ENCODE results near the gene TMBIM6.
"Not testable (repeated sequence)": the region's sequence is repeated elsewhere in the genome, so short reads cannot be mapped to it uniquely, and the experiment has no call there.

Gene TMBIM6, protein sequence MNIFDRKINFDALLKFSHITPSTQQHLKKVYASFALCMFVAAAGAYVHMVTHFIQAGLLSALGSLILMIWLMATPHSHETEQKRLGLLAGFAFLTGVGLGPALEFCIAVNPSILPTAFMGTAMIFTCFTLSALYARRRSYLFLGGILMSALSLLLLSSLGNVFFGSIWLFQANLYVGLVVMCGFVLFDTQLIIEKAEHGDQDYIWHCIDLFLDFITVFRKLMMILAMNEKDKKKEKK

DNA sequence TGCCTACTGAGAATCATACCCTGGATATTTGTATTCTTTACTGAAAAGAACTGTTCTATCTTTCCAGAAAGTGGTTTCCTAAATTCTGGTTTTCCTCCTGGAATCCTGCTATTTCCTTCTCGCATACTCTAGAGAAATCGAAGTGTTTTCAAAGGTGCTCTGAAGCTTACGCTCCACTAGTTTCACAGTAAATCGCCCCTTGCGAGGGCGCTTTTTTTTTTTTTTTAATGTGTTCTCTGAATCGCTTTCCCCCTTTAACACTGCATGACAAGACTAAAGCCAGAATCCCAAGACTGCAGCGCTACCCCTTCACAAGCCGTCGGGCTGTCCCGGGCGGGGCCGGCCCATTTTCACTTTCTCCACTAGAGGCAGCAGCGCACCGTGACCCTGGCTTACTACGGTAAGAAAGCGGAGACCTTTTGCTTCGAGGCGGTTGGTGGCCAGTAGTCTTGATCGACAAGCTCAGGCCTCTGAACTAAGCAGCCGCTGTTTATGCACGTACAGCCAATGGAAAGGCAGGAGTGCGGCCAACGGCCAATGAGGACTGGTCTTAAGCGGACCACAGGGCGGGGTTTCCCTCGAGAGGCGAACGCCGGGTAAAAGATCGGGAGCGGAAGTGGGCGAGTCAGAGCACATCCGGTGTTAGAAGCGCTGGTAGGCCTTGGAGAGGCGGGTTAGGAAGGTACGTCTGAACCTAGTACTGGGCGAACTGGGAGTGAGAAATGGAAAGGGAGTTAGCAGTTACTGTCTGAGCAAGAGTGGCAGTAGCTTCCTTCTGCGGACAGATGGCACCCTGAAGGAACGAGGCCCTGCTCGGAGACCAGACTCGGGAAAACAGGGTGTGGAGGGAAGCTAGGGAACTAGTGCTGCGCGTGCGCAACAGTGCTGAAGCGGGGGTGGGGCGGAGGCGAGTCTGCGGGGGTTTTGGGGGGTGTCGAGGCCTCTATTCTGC is at the start of gene TMBIM6:
Gene TMBIM6 (plus strand): TSS at position 628 of the 952 bp plus-strand sequence. CDS start 10,937 bp downstream, outside the sequence.
- peak; percentile 87 to 96 (median 94) for DNase-seq (ENCODE audit: low read depth in 2 of 3, low spot score in 2 of 3)

DNA sequence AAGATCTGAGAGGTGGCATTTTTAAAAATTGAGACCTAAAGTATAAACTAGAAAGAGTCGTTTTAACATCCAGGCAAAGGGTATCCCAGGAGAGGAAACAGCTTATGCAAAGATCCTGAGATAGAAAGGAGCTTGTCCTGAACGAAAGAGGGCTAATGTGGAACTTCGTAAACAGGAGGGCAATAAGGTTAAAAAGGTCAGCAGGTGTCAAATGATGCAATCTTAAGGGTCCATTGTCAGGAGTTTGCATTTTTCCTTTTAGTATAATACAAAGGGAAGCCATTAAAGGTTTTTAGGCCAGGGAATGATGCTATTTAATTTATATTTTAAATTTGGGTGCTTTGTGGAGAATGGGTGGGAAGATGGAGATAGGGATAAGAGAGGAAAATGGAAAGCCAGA is 48.5 kb upstream of the TMBIM6 start:
- no peak for DNase-seq (ENCODE audit: low read depth in 2 of 3, low spot score in 2 of 3)

DNA sequence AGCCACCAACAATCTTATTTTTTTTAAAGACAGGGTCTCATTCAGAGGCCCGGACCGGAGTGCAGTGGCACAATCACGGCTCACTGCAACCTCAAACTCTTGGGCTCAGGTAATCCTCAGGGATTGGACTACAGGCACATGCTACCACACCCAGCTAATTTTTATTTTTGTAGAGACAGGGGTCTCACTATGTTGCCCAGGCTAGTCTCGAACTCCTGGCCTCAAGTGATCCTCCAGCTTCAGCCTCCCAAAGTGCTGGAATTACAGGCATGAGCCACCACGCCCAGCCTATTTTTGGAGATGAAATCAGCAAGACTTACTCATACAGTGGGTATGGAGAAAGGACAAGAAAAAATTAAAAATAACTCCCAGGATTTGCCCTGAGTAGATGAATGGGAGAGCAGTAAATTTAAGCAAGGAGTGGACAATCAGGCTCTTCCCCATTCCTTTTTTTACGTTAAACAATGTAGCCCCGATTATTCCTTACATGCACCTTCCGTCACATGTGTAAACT is 47.4 kb upstream of the TMBIM6 start:
- DNase-seq (ENCODE audit: low read depth in 2 of 3, low spot score in 2 of 3), result no peak

DNA sequence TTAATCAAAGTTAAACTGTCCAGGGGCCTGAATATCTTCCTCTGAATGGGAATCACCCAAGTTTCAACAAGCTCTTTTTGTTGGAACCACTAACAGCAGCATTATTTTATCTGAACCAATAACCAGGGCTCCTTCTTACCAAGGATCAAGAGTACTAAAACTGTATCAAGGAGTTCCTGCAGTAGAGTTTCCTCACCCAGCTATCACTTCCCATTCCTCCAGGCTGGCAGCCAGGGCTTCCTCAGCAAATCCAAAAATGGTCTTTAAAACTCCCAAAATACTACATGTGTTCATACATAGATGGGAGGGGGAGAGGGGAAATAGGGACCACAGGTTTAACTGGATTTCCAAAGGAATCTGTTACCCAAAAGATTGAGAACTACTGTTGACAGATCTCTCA is 44.6 kb upstream of the TMBIM6 start:
- no peak for DNase-seq (ENCODE audit: low read depth in 2 of 3, low spot score in 2 of 3)

DNA sequence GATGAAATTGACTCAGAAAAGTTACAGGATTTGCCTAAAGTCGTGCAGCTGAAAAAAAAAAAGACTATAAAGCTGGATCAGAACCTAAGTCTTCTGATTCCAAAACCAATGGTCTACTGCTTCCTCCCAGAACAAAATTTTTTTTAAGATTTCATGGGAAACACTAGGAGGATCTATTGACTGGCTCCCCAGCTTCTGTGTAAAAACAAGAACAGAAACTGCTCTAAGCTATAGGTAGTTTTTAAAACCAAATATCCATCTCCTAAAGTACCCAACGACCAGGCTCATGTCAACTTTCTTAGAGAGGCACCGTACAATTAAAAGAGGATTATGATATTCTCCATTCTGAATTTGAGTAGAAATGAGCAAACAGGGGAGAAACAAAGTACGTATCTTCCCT is 43.5 kb upstream of the TMBIM6 start:
- DNase-seq (ENCODE audit: low read depth in 2 of 3, low spot score in 2 of 3), result no peak

DNA sequence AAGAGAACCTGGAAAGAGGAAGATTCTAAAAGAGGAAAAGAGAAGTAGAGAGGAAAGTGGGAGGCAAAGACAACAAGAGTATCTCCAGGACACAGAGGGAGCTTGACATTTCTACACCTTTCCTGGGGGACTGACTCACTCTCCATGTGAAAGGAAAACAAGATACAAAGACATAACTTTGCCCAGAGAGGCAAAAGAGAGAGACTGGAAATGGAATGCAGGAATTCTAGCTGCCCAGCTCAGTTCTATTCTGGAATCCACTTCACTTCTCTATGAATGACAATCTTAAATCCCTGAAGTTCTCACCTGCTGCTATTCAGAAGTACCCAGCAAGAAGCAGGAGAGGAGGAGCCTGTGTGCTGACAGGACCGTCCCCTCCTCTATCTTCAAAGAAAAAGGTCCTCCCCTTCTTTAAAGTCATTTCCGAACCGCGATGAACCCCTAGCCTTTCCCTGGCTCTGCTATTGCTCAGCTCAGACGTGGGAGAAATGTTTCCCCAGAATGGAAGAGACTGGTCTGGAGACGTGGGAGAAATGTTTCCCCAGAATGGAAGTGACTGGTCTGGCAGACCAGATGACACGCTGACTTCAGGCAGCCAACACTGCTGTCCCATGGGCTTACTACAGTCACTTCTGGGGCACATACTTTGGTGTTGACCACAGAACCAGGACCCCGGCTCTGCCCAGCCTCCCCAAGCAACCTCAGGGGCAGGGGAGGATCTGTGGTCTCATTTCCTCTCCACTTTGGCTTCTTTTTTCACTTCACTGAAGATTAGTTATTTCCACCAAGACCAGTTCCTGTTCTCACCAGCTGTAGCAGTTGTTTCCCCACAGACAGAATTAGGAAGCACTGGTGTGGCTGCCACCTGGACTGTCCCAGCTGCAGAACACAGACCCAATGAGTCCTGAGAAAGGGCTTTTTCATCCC is 42.5 kb upstream of the TMBIM6 start:
- DNase-seq (ENCODE audit: low read depth in 2 of 3, low spot score in 2 of 3), result no peak

DNA sequence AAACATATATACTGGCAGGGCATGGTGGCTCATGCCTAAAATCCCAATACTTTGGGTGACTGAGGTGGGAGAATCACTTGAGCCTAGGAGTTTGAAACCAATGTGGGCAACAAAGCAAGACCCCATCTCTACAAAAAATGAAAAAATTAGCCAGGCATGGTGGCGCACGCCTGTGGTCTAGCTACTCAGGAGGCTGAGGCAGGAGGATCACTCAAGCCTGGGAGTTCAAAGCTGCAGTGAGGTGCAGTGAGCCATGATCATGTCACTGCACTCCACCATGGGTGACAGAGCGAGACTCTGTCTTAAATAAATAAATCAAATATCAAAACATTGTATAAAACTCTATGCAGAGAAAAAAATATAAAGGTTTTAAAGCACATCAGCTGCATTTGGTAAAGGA is 39.3 kb upstream of the TMBIM6 start:
- DNase-seq (ENCODE audit: low read depth in 2 of 3, low spot score in 2 of 3), result no peak

DNA sequence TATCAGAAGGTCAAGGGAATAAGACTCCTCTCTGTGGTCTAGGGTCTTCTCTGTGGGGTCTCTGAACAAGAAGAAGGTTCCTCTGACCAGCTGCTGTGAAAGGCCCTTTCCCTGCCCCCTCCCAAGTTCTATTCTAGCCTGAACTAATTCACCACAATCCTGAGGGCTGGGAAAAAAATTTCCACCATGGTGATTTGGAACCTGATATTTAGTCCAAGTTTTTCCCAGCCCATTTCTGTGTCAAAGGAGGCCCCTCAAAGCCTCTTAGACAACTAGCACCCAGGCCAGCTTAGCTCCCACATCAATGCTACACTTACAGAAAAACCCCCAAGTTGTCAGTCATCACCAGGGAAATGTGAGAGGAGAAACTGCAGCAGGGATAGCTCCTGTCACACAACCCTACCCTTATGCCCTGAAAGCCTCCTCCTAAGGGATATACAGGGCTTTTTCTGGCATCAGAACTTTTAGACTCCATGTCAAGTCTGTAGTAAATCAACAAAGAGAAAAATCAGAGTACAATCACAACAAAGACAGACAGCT is 38.6 kb upstream of the TMBIM6 start:
- no peak for DNase-seq (ENCODE audit: low read depth in 2 of 3, low spot score in 2 of 3)

DNA sequence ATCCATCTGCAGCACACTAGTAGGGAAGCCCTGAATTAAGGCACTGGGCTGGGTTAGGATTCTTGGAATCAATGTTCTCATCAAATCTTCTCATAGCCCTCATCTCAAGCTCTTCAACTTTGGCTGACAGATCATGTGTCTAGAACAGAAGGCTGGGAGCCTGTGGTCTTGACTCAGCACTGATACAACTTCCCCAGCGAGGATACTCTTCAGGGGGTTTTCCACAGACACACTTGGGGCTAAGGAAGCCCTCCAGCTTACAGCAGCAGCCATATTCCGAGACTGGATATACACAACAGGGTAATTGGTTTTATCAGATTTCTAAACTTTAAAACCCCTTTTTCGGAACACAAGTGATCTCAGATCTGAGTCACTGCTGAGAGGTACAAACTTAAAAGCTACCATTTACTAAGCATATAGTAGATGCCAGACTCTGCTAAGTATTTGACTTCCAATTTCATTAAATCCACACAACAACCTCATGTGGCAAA is 37.7 kb upstream of the TMBIM6 start:
- no peak for DNase-seq (ENCODE audit: low read depth in 2 of 3, low spot score in 2 of 3)

DNA sequence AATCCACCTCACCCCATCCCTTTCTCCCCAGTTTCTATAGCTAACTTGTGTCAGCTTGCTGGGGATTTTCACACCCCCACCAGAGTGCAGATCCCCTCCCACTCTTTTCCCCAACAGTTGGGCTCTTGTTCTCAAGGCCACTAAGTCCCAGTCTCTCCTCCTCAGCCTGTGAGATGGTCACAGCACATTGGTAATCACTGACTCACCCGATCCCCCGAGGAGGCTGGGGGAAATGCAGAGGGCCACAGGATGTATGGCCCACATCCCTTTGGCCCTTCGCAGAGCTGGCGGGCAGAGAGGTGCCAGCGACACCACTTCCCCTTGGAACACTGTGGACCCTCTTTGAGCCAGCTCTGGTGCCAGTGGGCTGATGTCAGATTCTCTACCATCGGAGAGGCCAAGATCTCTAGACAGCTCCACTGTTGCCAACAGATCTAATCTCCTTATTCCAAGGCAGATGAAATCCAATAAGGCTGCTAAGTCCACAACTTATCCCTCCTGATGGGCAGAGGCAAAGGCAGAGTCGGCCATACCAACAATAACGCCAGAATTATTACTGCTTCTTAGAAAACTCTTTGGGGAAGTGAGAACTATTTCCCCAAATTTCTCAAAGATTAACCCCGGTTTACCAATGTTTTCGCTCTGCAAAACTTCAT is 35.8 kb upstream of the TMBIM6 start:
- DNase-seq (ENCODE audit: low read depth in 2 of 3, low spot score in 2 of 3), result no peak

DNA sequence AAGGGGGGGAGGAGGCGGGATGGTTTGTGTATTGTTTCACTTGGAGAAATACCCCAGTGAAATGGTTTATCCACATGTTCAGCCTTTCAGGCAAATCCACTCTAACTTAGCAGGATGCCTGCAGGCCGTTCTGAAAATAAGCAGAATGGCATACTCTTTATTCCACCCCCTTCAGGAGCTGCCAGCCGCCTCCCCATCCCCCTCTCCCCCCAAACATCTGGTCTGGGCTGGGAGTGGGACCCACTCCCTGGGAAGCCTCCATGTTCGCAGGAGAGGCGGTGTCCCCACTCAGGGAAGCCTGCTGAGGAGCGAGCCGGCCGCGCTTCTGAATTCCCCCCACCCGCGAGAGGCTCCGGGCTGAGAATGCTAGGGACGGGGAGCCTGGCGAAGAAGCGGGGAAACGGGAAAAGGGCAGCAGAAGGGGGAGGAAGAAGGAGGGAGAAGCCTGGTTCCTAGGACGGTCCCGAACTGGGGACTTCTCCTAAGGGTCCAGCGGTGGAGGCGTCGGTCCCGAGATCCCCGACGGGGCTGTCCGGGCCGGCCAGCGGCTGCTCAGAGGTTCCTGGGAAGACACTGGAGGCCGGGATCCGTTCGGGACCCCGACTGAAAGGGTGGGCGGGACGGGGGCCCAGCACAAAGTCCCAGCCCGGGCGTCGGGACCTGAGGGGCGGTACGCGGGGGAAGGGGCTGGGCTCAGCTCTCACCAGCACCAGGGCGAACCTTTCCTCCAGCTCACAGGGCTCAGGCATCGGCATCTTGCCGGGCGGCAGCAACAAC is 34.8 kb upstream of the TMBIM6 start:
- no peak for DNase-seq (ENCODE audit: low read depth in 2 of 3, low spot score in 2 of 3)

DNA sequence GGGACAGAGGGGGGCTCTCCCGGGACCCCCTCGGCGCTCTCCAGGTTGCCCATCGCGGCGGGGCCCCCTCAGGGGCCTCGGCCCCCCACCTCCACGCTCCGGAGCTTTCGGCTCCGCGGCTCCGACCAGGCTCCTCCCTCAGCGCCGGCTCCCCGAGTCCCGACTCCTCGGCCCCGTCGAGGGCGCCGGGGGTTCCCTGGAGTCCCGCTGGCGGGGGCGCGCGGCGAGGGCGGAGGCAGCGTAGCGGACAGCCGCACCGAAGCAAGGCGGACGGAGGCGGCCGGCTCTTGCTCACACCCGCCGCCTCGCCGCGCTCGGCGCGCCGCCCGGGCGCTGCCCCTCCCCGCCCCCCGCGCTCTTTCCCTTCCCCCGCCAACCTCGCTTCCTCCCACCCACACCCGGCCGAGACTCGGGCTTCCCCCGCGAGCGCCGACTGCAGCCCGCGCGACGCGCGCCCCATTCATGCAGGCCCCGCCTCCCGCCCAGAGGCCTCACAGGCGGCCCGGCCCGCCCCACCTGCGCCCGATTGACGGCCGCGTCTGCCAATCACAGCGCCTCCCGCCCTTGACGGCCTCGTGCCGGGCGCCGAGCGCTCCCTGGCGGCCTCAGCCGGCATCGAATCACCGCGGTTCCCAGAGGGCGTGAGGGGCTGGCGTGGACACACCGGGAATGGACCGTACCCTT is 34.1 kb upstream of the TMBIM6 start, which contains the start of gene FMNL3:
Gene FMNL3 (minus strand): TSS at position 278 of the 684 bp plus-strand sequence. CDS start 225 bp downstream, at position 53.
- DNase-seq (ENCODE audit: low read depth in 2 of 3, low spot score in 2 of 3), result peak; percentile 97 to 99 (median 98)

DNA sequence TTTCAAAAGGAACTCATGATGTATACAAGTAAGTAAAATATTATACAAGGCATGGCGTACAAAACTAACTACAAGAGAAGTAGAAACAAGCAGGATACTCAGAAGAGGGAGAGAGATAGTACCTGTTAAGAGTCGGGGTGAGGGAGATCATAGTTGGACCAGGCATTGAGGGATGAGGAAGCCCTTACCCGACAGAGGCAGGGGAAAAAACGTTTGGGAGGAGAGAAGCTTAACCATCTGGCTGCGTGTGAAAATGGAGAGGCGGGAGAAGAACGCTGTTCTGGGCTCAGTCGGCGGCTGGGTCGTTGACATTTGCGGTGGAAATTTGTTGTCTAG is 33.6 kb upstream of the TMBIM6 start:
- no peak for DNase-seq (ENCODE audit: low read depth in 2 of 3, low spot score in 2 of 3)

DNA sequence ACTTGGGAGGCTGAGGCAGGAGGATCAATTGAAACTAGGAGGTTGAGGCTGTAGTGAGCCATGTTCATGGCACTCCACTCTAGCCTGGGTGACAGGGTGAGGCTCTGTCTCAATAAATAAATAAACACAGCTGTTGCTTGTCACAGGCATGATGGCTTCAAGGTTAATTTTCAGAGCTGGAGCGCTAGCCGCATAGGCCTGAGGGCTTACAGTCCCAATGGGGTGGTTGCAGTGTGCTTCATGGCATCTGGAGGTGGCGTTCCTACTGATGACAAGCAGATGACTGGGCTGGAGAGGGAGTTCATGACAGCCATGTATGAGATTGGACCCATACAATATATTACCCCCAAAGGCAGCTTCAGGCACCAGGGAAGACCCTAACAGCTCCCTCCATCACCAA is 32.5 kb upstream of the TMBIM6 start:
- no peak for DNase-seq (ENCODE audit: low read depth in 2 of 3, low spot score in 2 of 3)

DNA sequence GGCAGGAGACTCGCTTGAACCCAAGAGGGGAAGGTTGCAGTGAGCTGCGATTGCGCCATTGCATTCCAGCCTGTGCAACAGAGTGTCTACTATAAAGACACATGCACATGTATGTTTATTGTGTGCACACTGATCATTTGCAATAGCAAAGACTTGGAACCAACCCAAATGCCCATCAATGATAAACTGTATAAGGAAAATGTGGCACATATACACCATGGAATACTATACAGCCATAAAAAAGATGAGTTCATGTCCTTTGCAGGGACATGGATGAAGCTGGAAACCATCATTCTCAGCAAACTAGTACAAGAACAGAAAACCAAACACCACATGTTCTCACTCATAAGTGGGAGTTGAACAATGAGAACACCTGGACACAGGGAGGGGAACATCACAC is 27.4 kb upstream of the TMBIM6 start:
- DNase-seq (ENCODE audit: low read depth in 2 of 3, low spot score in 2 of 3), result not testable (repeated sequence)

DNA sequence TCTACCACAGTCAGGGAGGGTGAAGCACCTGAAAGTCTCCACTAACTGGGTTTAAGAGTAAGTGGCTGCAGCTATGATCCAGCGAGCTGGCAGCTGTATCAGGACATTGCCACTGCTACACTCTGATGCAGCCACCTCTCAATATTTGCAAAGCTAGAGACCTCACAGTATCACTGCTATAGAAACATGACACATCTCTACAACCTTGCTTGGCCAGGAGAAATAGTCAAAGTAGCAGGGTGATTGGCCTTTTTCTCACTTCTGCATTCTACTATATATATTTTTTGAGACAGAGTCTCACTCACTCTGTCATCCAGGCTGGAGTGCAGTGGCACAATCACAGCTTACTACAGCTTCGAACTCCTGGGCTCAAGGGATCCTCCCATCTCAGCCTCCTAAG is 24.8 kb upstream of the TMBIM6 start:
- no peak for DNase-seq (ENCODE audit: low read depth in 2 of 3, low spot score in 2 of 3)

DNA sequence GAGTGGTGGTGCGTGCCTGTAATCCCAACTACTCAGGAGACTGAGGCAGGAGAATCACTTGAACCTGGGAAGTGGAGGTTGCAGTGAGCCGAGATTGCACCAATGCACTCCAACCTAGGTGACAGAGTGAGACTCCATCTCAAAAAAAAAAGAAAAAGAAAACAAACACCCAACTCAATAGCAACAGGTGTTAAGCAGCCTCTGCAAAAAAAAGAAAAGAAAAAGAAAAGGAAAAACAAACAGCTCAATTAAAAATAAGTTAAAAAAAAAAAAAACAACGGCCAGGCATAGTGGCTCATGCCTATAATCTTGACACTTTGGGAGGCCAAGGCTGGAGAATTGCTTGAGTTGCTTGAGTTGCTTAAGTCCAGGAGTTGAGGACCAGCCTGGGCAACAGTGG is 23.6 kb upstream of the TMBIM6 start:
- DNase-seq (ENCODE audit: low read depth in 2 of 3, low spot score in 2 of 3), result not testable (repeated sequence)

DNA sequence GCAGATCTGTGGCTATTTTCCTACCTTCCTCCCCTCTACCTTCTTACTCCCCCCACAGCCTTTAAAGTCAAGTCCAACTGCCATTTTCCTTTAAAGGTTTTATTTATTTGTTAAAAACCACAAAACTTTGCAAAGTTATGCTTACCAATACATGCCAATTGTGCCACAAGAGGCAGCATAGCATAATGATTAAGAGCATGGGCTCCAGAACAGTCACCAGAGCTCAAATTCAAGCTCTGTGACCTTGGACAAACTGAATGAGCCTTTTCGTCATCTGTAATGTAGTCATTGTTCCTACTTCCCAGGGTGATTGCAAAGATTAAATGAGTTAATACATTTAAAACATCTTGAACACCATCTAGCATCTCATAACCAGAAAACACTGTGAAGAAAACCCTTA is 21.1 kb upstream of the TMBIM6 start:
- DNase-seq (ENCODE audit: low read depth in 2 of 3, low spot score in 2 of 3), result no peak

DNA sequence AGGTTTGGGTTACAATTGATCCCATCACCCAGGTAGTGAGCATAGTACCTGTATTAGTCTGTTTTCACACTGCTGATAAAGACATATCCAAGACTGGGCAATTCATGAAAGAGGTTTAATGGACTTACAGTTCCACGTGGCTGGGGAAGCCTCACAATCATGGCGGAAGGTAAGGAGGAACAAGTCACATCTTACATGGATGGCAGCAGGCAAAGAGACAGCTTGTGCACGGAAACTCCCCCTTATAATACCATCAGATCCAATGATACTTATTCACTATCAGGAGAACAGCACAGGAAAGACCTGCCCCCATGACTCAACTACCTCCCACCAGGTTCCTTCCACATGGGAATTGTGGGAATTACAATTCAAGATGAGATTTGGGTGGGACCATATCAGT is 20.0 kb upstream of the TMBIM6 start:
- not testable (repeated sequence) for DNase-seq (ENCODE audit: low read depth in 2 of 3, low spot score in 2 of 3)
